SJCRH30 (cell line): ENCODE results near the gene CSTB. TPM values are rescaled to one million over a fixed set of nuclear protein-coding genes. Genes with fewer than 3 reads are reported as not detected.
"Not testable (repeated sequence)": the region's sequence is repeated elsewhere in the genome, so short reads cannot be mapped to it uniquely, and the experiment has no call there.

Experiments
- DNase-seq, 2 experiments: peaks; one replicate each; pipeline ENCODE4 v3.0.0-alpha.2; 2015 to 2020
- H3K27ac ChIP-seq: fragments of 250-450 bp; sonication (Bioruptor Pico); 2 replicates; pipeline ENCODE4 v1.5.1; 2020; ENCODE audit warnings: mild to moderate bottlenecking, moderate library complexity
- H3K27me3 ChIP-seq: fragments of 250-450 bp; sonication (Bioruptor Pico); 2 replicates; pipeline ENCODE4 v1.5.1; 2020; ENCODE audit warnings: mild to moderate bottlenecking, moderate library complexity
- H3K36me3 ChIP-seq: fragments of 250-450 bp; sonication (Bioruptor Pico); 2 replicates; pipeline ENCODE4 v1.5.1; 2020; ENCODE audit warnings: mild to moderate bottlenecking, moderate library complexity
- H3K4me1 ChIP-seq: fragments of 250-450 bp; sonication (Bioruptor Pico); 2 replicates; pipeline ENCODE4 v1.5.1; 2020; ENCODE audit warnings: mild to moderate bottlenecking, moderate library complexity
- H3K4me3 ChIP-seq: fragments of 250-450 bp; sonication (Bioruptor Pico); 2 replicates; pipeline ENCODE4 v1.5.1; 2020; ENCODE audit warnings: mild to moderate bottlenecking, moderate library complexity
- H3K9me3 ChIP-seq: fragments of 250-450 bp; sonication (Bioruptor Pico); replicated peaks from 2 replicates; pipeline ENCODE4 v1.5.1; 2020; ENCODE audit warnings: mild to moderate bottlenecking, moderate library complexity
- total RNA-seq: library from RNA; depleted of rRNA; stranded (reverse); fragments of >200 nt; shearing (Covaris generic); gene quantifications from 2 replicates; pipeline ENCODE4 v1.2.3, GENCODE V29; 2014; rRNA removed

The CSTB gene, protein sequence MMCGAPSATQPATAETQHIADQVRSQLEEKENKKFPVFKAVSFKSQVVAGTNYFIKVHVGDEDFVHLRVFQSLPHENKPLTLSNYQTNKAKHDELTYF
- 18.7 and 19.0 TPM in 2 replicates for total RNA-seq

DNA sequence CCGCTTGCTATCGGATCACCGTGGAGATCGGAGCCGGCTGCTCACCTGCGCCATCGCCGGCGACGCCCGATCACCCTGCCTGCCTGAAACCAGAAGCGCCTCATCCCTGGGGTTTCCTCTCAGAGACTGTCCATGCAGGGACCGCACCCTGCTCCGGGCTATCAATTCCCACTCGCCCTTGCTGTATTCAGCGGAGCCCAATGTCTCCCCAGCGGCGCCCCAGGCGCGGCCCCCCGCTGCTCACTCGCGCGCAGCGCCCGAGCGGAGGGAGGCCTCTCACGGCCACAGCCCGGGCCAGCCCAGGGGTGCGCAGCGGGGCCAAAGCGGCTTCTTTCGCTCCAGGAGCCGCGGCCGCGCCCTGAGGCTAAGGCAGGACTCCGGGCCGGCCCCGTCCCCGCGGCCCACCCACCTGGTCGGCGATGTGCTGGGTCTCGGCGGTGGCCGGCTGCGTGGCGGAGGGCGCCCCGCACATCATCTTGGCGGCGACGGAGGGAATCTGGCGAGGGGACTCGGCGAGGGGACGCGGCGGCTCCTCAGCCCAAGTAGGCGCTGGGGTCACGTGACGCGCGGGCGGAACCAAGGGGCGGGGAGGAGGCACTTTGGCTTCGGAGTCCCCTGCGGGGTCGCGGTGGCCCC is at the start of gene CSTB:
CSTB (minus strand) TSS at position 514 of the 636 bp plus-strand sequence; CDS start at position 475, 39 bp downstream.
- Histone ChIP-seq H3K9me3 (no peaks in the 10 kb centered on the region), H3K4me3 (peak within 1 kb of the TSS; percentile 98), H3K27me3 (no peaks in the 10 kb centered on the region), H3K4me1 (no peaks in the 10 kb centered on the region; the same call in 1 of the 2 replicates), H3K36me3 (0 out of 2 replicates have a peak, but pooled peaks cover 9% of the 10 kb centered on the region), H3K27ac (peak within 1 kb of the TSS; percentile 59; the same call in 1 of the 2 replicates)
- peak; percentile 80 to 82 for DNase-seq

GRCh38 chr21:43825242-43825935 is 49.3 kb upstream of the CSTB start:
- H3K27me3 ChIP-seq: 0 out of 2 replicates have a peak, but pooled peaks cover 4% of the 10 kb centered on the region
- H3K9me3 ChIP-seq: no peaks in the 10 kb centered on the region
- no peak for DNase-seq
- H3K27ac ChIP-seq: no peak overlapping the region
- no peaks in the 10 kb centered on the region for H3K36me3 ChIP-seq
- no peaks in the 10 kb centered on the region; the same call in 1 of the 2 replicates for H3K4me1 ChIP-seq
- H3K4me3 ChIP-seq: no peak overlapping the region

- Histone ChIP-seq H3K4me3 (no peak overlapping the region), H3K27ac (no peak overlapping the region), H3K4me1 (no peaks in the 10 kb centered on the region; the same call in 1 of the 2 replicates), H3K9me3 (no peaks in the 10 kb centered on the region), H3K27me3 (0 out of 2 replicates have a peak, but pooled peaks cover 4% of the 10 kb centered on the region), H3K36me3 (no peaks in the 10 kb centered on the region)
- DNase-seq: no peak
Measured at GRCh38 chr21:43824333-43825241, 48.5 kb upstream of the CSTB start.

- not testable (repeated sequence) for H3K27me3 ChIP-seq, DNase-seq, H3K4me3 ChIP-seq, H3K9me3 ChIP-seq, H3K27ac ChIP-seq, H3K36me3 ChIP-seq, H3K4me1 ChIP-seq
Measured at GRCh38 chr21:43822741-43823140, 46.6 kb upstream of the CSTB start.

GRCh38 chr21:43822166-43822565 is 46.1 kb upstream of the CSTB start:
- not testable (repeated sequence) for H3K27ac ChIP-seq, H3K27me3 ChIP-seq, H3K4me1 ChIP-seq, H3K9me3 ChIP-seq, H3K36me3 ChIP-seq, DNase-seq, H3K4me3 ChIP-seq

- Histone ChIP-seq H3K9me3 (no peaks in the 10 kb centered on the region), H3K36me3 (no peaks in the 10 kb centered on the region), H3K27me3 (0 out of 2 replicates have a peak, but pooled peaks cover 8% of the 10 kb centered on the region), H3K4me1 (no peaks in the 10 kb centered on the region; the same call in 1 of the 2 replicates), H3K27ac (no peak overlapping the region), H3K4me3 (no peak overlapping the region)
- DNase-seq: no peak
Measured at GRCh38 chr21:43820466-43820865, 44.4 kb upstream of the CSTB start.

DNA sequence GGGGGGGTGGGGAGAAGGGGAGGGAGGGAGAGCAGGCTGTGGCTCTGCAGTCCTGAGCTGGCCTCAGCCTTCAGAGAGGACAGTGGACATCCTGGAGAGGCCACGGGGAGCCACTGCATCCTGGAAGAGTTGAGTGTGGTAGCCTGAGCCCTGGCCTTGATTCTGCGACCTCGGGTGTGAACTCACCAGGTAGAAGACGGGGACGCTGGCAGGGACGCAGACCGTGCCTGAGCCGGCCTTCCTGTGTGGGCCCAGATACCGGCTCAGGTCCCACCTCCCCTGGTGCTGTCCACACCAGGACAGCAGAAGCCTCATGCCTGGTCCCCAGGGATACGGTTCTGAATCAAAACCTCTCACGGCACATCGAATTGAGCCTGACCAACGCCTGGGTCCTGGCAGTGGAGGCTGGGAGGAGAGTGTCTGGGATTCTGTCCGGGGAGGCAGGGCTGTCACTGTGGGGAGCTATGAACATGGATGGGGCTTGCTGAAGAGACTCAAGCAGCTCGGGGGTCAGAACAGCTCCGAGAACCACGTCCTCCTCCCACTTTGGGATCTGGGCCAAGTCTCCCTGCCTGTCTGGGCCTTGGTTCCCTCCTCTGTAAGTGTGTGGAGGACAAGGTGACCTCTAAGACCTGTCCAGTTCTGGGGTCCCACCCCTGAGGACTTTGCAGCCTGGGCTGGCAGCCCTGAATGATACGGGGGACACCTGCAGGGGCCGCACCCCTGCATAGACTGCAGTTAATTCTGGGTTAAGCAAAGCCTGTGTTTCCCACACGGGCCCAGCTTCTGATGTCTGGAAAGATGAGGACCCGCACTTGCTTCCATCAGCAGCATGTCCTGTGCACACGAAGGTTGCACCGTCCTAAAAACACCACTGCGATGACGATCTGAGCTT is 43.6 kb upstream of the CSTB start:
- H3K9me3 ChIP-seq: no peaks in the 10 kb centered on the region

GRCh38 chr21:43818685-43819084 is 42.6 kb upstream of the CSTB start:
- no peaks in the 10 kb centered on the region; the same call in 1 of the 2 replicates for H3K4me1 ChIP-seq
- H3K27me3 ChIP-seq: 0 out of 2 replicates have a peak, but pooled peaks cover 7% of the 10 kb centered on the region
- H3K27ac ChIP-seq: no peak overlapping the region

More for the DNA sequence above, 43.6 kb upstream of the CSTB start:
- Histone ChIP-seq H3K4me1 (no peaks in the 10 kb centered on the region; the same call in 1 of the 2 replicates), H3K36me3 (no peaks in the 10 kb centered on the region), H3K4me3 (no peak overlapping the region), H3K27me3 (0 out of 2 replicates have a peak, but pooled peaks cover 7% of the 10 kb centered on the region), H3K27ac (no peak overlapping the region)
- no peak for DNase-seq

GRCh38 chr21:43817157-43818086 is 41.3 kb upstream of the CSTB start:
- Histone ChIP-seq H3K4me3 (no peak overlapping the region), H3K27ac (no peak overlapping the region), H3K4me1 (no peaks in the 10 kb centered on the region; the same call in 1 of the 2 replicates), H3K9me3 (no peaks in the 10 kb centered on the region), H3K27me3 (0 out of 2 replicates have a peak, but pooled peaks cover 7% of the 10 kb centered on the region), H3K36me3 (no peaks in the 10 kb centered on the region)
- DNase-seq: no peak

More at GRCh38 chr21:43818685-43819084, 42.6 kb upstream of the CSTB start:
- DNase-seq: no peak
- no peaks in the 10 kb centered on the region for H3K36me3 ChIP-seq
- no peak overlapping the region for H3K4me3 ChIP-seq
- H3K9me3 ChIP-seq: no peaks in the 10 kb centered on the region

DNA sequence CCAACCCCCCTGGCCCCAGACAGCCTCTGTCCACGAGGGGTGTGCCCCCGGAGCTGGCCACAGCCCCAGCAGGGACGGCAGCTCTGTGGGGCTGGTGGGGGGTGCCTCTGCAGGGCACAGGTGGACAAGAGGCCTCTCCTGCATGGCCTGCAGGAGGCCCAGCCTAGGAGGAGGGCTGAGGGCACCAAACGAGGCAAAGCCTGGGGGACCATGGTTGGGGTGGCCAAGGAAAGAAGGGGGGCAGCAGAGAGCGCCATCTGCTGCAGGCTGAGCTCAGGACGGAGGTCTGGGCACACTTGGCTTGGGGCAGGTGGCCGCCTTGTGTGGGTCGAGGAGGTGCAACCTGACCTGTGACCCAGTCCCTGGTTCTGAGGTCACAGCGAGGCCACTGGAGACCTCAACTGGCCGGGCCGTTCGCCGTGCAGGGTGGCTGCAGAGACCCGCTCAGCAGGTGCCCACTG is 40.5 kb upstream of the CSTB start:
- no peak overlapping the region for H3K4me3 ChIP-seq

GRCh38 chr21:43815991-43816390 is 39.9 kb upstream of the CSTB start:
- H3K9me3 ChIP-seq: no peaks in the 10 kb centered on the region
- no peak overlapping the region for H3K27ac ChIP-seq
- H3K4me3 ChIP-seq: no peak overlapping the region
- peak in 1 of 2 experiments; percentile 49 for DNase-seq
- 0 out of 2 replicates have a peak, but pooled peaks cover 7% of the 10 kb centered on the region for H3K27me3 ChIP-seq
- H3K4me1 ChIP-seq: peaks cover 7% of the 10 kb centered on the region; the same call in 1 of the 2 replicates
- H3K36me3 ChIP-seq: no peaks in the 10 kb centered on the region

More for the DNA sequence above, 40.5 kb upstream of the CSTB start:
- Histone ChIP-seq H3K4me1 (peaks cover under 1% of the 10 kb centered on the region; the same call in 1 of the 2 replicates), H3K27me3 (0 out of 2 replicates have a peak, but pooled peaks cover 7% of the 10 kb centered on the region), H3K27ac (no peak overlapping the region), H3K9me3 (no peaks in the 10 kb centered on the region), H3K36me3 (no peaks in the 10 kb centered on the region)
- no peak for DNase-seq

GRCh38 chr21:43815107-43815613 is 39.1 kb upstream of the CSTB start:
- H3K4me1 ChIP-seq: peaks cover 8% of the 10 kb centered on the region; the same call in 1 of the 2 replicates
- no peak for DNase-seq

More at GRCh38 chr21:43815107-43815613, 39.1 kb upstream of the CSTB start:
- no peaks in the 10 kb centered on the region for H3K36me3 ChIP-seq
- no peak overlapping the region for H3K4me3 ChIP-seq
- H3K9me3 ChIP-seq: no peaks in the 10 kb centered on the region
- H3K27me3 ChIP-seq: 0 out of 2 replicates have a peak, but pooled peaks cover 7% of the 10 kb centered on the region
- no peak overlapping the region for H3K27ac ChIP-seq
